GM21360 (cell line): ENCODE data around the gene MAMLD1.

Source experiments
- ATAC-seq: cut with Tn5 transposase; IDR thresholded peaks from one replicate; pipeline ENCODE4 v1.9.1; 2021; ENCODE audit warnings: mild to moderate bottlenecking, moderate library complexity; ENCODE audit not compliant: unreplicated experiment

Gene MAMLD1

DNA sequence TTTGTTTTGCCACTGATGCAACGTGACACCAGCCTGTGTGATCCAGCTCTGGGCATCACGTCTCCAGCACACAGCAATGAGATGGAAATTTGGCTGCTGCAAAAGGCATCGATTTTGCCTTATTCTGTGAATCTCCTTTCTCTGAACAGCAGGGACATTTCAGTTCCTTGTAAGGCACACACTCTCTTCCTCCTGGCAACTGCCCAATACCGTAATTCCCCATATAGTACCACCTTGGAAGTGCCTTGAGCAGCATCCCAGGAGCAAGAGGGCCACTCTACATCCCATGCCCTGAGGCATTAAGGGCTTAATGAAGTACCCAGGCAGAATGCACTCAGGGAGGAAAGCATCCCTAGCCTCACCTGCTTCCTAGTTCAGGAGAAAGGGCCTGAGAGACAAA, 10.5 kb upstream of the MAMLD1 start:
- no peak for ATAC-seq

DNA sequence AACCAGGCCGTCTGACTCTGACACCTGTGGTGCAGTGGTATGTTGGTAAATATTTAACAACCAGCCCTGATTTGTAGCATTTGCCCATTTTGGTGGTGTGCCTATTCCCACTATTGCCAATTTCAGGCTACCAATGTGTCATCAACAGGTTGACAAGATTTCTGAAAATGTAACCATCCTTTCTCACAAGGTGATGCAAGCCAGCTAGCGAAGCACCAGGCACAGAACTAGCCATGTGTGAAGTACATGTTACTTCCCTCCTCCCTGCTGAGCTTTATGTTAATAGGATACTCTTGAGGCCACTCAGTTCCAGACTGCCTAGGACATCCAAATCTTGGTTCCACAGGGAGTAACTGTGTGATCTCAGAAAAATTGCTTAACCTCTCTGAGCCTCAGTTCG, 7.2 kb upstream of the MAMLD1 start:
- ATAC-seq, result no peak

DNA sequence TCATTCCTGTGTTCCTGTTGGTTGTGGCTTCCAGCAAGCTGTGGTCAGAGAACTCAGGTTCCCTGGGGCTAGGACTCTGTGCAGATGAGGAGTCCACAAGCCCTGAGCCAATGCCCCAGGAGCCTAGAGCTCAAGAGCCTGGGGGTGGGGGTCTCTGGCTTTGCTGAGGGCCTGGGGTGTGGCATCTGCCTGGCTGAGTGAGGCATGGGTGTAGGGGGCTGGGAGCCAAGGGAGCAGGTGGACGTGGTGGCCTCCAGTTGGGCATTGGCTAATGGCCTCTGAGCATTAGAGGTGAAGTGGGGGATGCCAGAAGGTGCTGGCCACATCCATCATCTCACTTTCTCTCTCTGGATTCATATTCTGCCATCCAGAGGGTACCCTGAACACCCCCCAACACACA, 5.3 kb upstream of the MAMLD1 start:
- ATAC-seq, result no peak

DNA sequence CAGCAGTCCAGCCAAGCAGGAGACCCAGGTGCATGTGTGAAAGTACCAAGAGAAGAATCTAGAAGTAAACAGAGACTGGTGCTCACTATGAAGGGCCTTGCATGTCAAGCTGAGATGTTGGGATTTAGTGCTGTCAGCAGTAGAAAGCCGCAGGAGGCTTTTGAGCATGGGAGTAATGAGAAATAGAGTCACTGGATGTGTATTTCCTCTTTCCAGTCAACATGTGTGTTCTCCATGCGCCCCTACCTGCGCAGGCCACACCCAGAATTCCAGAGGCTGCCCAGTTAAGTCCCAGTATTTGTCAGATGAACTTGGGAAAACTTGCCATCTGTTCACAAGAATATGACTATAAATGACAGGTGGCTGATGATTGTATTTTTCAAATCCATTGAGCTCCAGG, 4.5 kb upstream of the MAMLD1 start:
- no peak for ATAC-seq

DNA sequence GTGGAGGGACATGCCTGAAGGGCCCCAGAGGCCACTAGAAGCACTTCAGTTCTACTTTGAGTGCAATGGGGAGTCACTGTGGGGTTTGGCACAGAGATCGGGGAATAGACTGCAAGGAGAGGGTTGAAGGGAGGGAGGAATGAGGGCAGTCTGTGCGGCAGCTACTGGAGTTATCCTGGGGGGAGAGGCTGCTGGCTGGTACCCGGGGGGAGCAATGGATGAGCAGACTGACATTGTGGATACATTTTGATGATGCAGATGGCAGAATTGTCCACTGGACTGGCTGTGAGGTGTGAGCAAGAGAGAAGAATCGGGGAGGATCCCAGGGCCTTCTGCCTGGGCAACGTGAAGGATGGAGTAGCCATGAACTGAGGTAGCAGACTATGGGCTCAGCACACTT, 2.8 kb upstream of the MAMLD1 start:
- ATAC-seq, result no peak

DNA sequence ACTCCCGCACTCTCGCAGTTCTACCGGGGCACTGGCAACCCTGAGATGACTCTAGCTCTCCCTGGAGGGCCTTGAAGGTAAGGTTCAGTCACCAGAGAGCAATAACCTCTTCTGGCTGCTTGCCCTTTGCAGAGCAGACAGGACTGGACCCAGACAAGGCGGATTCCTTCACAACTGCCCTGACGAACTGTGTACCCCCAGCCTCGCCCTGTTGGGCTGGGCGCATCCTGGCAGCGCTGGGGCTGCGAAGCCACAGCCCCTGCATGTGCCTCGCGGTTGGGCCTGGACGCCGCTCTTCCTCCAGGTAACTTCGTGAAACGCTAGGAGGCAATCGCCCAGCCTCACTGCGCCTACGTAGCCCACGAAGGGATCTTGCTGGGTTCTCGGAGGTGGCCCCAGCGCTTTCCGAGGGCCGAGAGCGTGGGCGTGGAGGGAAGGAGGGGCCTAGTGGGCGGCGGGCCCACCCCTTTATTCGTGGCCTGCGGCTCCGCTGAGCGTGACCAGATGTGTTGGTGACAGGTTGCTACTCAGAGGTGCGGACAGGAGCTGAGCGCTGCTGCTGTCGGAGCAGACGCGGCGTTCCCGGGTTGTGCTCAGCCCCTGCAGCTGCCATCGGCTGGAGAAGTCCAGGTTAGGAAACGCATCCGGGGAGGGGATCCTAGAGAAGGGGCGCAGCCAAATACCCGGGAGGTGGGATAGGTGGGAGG, 1.9 kb upstream of the MAMLD1 start:
- ATAC-seq, result no peak

DNA sequence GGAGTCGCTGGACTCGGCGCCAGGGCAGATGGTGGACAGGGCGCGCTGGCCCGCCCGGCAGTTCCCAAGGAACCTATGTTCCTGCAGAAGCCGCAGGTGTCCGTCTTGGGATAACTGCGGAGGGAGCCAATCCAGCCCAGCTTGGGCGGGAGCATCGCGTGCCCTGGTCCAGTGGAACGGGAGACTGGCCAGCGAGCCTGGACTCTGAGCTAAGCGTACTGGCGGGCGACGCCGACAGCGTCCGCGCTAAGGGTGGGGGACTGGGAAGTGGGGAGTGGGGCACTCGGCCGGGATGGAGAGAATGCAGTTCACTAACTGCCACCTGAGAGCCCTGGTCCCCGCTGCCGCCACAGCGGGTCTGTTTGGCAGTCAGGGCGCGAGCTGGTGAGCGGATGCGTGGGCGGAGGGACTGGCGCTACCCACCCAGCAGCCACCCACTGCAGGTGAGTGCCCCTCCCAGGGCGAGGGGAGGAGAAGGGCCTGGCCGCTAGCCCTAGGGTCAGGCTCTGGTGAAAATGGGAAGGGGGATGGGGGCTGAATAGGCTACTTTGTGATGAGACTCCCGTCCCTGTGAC, 1.3 kb upstream of the MAMLD1 start:
- ATAC-seq, result no peak

DNA sequence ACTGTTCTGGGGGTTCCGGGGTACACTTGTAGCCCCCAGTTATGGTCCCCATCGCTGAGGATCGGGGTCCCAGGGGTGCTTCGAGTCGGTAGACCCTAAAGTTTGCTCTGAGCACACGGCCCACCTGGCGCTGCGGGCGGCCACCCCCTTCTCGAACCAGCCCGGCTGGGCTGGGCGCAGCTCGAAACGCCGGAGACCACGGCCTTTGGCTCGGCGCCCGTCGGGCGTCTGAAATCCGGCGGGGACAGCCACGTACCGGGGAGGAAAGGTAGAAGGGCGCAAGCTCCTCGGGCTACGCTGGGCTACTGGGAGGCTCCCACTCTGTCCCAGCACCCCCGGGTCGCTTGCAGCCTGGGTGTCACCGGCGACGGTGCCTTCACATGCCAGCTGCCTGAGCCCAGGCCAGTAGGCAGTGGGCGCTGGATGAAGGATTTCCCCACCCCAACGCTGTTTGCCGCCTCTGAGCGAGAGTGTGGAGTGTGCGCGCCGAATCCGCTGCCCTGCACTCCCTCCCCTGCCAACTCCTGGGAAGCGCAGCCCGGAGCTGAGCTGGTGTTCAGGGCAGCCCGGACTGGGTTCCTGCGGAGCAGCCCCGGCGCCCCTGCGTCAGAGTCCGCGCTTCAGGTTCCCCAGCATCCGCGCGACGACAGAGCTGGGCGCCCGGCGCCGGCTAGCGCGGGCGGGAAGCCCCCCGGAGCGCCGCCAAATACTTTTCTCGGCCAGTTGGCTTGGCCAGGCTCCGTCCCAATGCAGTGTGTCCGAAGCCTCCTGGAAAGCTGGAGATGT, 637 bp downstream of the MAMLD1 start:
- no peak for ATAC-seq

DNA sequence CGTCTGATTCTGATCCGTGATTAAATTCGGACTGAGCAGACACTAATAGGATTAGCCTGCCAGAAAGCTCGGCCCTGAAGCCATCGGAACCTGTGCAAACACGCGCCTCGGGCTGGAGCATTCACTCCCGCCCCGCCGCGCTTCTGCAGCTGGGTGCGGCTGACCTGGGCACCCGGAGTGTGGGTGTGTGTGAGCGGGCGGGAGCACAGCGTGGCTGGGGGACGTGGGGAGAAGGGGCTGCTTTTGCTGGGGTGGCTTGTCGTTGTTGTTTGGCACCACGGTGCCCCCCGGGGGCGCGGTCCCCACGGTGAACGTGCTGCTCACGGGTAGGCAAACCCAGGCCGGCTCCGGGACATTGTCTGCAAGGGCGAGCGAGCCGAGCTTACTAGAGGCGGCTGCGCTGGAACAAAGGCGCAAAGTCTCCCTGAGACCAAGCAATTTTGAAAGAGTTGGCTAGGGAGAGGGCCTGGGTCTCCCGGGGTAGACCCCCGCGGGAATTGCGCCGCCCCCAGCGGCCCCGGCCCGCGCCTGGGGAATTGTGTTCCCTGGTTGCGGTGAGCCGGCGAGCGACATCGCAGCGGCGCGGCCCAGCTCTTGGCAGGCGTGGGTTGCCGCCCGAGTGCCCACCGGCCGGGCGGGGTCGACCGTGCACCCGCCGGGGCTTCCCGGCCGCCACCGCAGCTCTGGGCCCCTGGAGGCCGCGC, 1.4 kb downstream of the MAMLD1 start:
- ATAC-seq, result no peak

DNA sequence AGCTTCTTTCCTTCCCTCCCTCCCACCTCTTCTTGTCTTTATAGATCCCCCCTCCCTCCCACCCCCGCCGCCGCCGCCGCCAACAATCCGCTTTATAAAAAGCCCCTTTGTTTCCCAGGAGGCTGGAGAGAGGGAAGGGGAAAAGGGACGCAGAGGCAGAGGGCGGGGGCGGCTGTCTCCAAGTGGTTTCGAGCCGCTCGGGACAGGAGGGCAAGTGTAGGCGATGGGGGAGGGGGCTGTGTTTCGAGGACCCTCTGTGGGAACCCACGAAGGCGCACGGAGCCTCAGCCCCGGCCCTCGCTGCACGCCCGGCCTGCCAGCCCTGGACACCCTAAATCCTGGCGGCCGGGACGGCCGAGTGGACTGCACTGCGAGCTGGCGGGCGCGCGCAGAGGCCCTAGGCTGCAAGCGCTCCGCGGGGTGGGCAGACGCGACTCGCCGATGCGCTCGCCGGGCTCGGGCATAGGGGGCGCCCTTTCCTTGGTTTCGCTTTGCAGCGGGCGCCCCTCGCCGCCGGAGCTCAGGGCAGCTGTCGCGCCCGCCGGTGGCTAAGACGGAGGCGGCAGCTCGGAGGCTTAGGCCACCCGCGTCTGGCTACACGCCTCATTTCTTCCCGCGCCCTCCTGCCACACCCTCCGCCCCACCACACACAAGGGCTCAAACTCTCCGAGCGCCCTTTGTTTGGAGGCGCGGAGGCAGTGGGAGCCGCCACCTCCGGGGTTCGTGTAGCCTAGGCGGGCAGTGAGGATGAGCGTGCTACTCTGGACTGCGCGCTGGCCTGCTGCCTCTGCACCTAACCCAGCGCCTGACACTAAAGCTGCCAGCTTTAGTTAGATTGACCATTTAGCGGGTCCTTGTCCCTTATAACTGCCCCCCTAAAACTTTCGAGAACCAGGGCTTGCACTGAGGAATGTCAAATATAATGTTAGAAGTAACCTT, 2.2 kb downstream of the MAMLD1 start:
- ATAC-seq, result no peak

DNA sequence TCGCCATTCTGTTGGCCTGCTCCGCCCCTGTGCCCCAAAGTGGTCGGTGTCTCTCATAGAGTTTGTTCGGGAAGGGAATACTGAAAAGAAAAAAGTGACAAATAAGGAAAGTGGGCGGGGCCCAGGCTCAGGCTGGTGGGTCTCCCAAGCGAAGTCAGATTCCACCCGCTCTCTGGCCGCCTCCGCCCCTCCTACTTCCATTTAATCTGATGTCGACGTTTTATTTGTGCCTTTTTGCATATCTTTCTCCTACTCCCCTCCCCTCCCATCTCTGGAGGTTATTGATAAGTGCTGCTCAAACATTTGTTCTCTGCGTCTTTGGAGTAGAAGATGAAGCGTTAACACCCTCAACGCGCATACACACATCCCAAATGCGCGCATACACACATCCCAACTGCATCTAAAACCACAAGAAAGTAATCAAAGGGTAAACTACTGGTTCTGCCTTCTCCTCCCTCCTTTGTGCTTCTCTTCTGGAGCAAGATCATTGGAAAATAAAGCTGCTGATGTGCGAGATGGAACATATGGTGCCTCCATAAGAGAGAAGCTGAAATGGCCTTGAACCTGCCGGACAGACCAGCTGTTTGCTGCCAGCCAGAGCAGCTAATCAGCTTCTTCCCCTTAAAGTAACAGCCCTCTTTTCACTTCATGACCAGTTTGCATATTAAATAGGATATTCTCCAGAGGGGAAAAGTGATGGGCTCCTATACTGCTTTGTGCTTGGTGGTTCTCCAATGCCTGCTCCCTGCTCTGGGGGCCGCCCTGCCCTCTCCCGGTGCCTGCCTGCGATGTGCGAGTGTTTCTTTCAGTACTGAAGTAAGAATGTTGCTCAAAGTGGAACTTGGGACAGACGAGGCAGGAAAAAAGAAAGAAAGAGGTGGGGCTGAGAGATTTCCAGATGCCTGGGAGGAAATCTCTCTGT, 3.1 kb downstream of the MAMLD1 start:
- no peak for ATAC-seq

DNA sequence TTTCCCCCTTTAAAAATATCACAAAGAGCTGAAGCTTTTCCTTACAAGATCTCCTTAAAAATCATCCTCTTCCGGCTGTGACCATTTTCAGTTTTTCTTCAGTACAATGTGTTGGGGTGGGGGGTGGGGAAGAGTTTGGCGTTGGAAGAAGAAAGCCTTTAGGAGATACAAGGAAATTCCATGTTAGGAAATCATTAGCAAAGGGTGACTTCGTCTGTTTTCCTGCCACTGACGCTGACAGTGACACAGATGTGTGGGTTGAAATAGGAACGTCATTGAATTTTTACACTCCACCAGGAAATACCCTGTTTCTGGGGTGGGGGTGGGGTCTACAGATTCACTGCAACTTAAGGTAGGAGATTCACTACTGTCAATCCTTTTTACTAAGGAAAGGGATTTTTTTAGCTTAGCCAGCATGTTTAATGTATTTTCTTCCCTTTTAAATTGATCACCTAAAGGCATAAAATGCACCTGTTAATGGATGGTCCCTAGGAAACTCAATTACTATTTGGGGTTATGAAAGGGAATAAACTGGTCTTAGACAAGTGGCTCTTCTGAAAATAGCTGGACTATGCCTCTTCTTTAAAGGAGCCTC, 3.9 kb downstream of the MAMLD1 start:
- ATAC-seq, result no peak

DNA sequence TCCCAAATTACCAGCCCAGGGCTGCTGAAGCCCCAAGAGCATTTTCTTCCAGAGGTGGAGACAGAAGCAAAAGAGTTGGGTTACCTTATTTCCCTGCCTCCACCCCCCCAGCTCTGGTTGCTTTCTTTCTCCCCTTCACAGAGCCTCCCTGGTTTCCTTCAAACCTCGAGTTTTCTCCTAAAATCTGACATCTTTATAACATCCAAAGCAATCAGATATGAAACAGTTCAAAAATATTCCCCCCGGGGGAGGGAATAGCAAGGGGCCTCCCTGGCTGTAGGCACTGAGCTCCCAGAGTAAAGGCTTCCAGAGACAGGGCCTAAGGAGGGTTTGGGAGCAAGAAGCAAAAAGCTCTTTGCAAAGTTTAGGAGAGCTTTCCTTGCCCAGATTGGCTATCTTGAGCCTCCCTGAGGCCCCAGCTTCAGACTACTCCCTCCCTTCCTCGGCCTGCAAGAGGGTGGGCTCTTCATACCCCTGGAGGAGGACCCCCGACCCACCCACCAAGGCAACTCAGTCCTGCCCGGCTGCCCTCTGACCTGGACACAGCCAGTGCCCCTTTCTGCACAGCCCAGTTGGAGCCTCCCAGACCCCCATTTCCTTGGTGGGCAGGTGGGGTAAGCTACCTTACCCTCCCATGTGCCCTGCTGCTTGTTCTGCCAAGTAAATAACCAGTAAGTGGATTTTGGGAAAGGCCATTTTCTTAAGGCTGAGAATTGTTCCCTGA, 7.6 kb downstream of the MAMLD1 start:
- ATAC-seq, result no peak

DNA sequence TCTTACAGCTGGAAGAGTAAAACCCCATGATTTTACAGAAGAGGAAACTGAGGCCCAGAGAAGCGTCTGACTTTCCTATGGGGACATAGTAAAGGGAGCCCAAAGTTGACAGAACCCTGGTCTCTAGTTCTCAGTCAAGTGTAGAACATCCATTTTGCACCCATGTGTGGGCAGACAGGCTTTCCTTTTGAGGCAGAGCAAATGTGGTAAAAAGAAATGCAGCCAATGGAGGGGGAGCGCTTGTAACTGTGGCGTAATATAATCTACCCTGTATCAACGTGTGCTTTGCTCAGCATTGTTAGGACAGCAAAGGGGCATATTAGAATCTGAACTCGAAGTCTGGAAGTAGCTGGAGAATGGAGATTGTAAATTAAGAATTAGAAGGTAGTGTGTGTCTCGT, 8.8 kb downstream of the MAMLD1 start:
- ATAC-seq, result no peak

DNA sequence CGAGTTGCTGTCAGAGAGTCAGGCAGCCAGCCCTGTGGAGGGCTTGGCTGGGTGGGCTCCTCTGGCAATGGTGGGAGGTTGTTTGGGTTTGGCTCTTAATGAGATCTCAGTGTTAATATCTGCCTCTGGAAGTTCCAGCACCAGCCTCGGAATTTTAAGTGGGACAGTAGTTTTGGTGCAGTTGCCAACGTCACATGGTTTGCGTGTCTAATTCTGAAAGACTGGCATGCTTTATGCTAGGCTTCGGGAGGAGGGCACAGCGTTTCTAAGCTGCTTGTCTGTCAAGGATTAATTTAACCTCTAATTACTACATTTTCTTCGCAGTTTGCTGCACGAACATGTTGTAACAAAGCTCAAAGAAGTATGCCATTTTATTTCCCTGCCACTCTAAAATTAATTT, 9.2 kb downstream of the MAMLD1 start:
- ATAC-seq, result no peak

DNA sequence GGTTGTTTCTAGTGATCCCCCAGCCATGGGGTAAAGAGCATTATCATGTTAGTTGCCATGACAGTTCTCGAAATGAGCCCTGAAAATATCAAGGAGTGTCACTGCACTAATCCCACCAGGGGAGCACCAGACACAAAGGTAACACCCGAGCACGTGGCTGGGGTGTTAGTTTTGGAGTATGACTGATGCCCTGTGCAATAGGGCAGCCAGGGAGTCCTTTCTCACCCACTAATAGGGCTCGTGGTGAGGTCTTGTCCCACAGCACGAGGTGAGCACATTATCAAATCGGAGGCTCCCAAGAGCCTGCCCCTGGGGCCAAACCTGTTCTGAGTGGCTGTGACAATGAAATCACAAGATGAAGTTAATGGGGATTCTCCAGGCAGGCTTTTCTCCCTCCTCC, 9.6 kb downstream of the MAMLD1 start:
- ATAC-seq, result no peak

DNA sequence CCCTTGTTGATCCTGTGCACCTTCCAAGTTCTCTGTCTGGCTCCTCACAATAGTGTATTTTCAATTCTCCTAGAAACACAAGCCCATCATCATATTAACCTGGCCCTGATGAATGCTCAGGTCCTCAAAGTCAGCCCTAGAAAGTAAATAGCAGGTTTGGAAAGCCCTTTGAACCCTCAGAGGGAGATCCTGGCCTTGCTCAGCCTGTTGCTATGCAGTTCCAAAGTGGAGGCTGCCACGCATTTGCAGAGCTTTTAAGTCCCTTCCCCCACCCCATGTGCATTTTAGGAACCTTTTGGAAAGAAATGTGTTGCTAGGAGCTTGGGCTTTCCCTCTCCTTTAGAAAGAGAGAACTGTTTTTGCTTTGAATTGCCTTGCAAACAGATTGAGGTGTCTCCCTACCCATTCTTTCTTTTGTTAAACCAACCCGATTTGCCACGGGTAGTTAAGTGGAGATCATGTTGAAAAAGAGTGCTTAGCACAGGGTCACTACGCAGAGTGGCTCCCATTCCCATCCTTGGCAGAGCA, 12.2 kb downstream of the MAMLD1 start:
- no peak for ATAC-seq

DNA sequence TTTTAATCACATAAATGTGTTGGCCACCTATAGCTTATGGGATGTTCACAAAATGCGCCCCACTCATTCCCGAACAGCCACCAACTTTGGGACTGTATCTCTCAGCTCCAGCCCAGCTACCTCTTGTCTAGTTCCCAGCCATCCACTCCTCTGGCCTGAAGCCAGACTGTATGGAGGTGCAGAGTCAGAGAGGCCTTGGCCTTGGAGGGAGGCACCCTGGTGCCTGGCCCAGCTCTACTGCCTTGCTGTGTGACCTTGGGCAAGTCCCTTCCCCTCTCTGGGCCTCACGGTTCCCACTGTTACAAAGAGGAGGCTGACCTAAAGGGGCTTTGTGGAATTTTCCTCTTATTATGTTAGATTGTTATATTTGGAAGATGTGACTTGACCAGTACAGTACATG, 13.9 kb downstream of the MAMLD1 start:
- ATAC-seq, result no peak
